Muscle layer of duodenum (tissue), 2 donors: ENCODE results near the gene BET1L.

ENCODE experiments used
- H3K27ac ChIP-seq: one replicate; pipeline ENCODE4 v1.7.0; 2013; ENCODE audit warnings: mild to moderate bottlenecking, low read length
- H3K27me3 ChIP-seq: one replicate; pipeline ENCODE4 v1.7.0; 2013; ENCODE audit warnings: low read depth, mild to moderate bottlenecking, control low read depth, low read length
- H3K36me3 ChIP-seq, 2 donors: one replicate each; pipeline ENCODE4 v1.7.0; 2013; ENCODE audit warnings: low read length in 2 of 2, control low read depth in 1 of 2, mild to moderate bottlenecking in 1 of 2; ENCODE audit not compliant: insufficient read depth in 2 of 2, control insufficient read depth in 1 of 2
- H3K4me1 ChIP-seq, 2 donors: one replicate each; pipeline ENCODE4 v1.7.0; 2013; ENCODE audit warnings: low read length in 2 of 2, mild to moderate bottlenecking in 2 of 2, control low read depth in 1 of 2, moderate library complexity in 1 of 2; ENCODE audit not compliant: insufficient read depth in 2 of 2, control insufficient read depth in 1 of 2
- H3K4me3 ChIP-seq, 2 donors: one replicate each; pipeline ENCODE4 v1.7.0; 2013; ENCODE audit warnings: low read length in 2 of 2, low read depth in 1 of 2, mild to moderate bottlenecking in 1 of 2
- H3K9me3 ChIP-seq, 2 donors: one replicate each; pipeline ENCODE4 v1.7.0; 2013; ENCODE audit warnings: low read length in 2 of 2, control low read depth in 1 of 2, mild to moderate bottlenecking in 1 of 2; ENCODE audit not compliant: control insufficient read depth in 1 of 2
- donor health status: healthy.

Gene BET1L

DNA sequence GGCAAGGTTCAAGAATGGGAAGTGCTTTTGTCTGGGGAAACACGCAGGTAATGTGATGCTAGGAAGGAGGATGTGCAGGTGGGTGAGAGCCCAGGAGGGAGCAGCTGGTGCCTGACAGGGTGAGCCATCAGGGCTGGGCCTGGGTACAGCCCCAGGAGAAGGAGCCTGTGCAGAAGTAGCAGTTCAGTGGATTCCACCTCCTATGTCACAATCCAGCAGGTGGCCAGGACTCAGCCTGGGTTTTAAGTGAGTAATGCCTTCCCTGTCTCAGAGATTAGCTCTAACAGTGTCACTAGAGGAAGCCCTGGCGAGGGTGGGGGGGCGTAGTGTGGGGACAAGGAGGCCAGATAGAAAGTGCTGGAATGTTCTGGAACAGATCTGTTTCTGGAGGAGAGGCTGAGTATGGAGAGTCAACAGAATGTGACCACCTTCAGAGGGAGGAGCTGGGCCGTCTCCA, 8.4 kb upstream of the BET1L start:
- Histone ChIP-seq H3K27ac (no peak overlapping the region), H3K4me1 (peaks cover 0 to 7% of the 10 kb centered on the region in 2 donors), H3K27me3 (no peaks in the 10 kb centered on the region), H3K9me3 (no peaks in the 10 kb centered on the region), H3K4me3 (no peak overlapping the region), H3K36me3 (peaks cover 41 to 65% of the 10 kb centered on the region in 2 donors)

GRCh38 chr11:214083-214482, 6.9 kb upstream of the BET1L start:
- Histone ChIP-seq H3K36me3 (peaks cover 53 to 67% of the 10 kb centered on the region in 2 donors), H3K4me3 (no peak overlapping the region), H3K27ac (no peak overlapping the region), H3K27me3 (no peaks in the 10 kb centered on the region), H3K9me3 (no peaks in the 10 kb centered on the region), H3K4me1 (peaks cover 10 to 22% of the 10 kb centered on the region in 2 donors)

GRCh38 chr11:213111-213510, 5.9 kb upstream of the BET1L start:
- Histone ChIP-seq H3K36me3 (peaks cover 49 to 62% of the 10 kb centered on the region in 2 donors), H3K27ac (no peak overlapping the region), H3K4me3 (no peak overlapping the region), H3K27me3 (no peaks in the 10 kb centered on the region), H3K9me3 (no peaks in the 10 kb centered on the region), H3K4me1 (peaks cover 10 to 23% of the 10 kb centered on the region in 2 donors)

DNA sequence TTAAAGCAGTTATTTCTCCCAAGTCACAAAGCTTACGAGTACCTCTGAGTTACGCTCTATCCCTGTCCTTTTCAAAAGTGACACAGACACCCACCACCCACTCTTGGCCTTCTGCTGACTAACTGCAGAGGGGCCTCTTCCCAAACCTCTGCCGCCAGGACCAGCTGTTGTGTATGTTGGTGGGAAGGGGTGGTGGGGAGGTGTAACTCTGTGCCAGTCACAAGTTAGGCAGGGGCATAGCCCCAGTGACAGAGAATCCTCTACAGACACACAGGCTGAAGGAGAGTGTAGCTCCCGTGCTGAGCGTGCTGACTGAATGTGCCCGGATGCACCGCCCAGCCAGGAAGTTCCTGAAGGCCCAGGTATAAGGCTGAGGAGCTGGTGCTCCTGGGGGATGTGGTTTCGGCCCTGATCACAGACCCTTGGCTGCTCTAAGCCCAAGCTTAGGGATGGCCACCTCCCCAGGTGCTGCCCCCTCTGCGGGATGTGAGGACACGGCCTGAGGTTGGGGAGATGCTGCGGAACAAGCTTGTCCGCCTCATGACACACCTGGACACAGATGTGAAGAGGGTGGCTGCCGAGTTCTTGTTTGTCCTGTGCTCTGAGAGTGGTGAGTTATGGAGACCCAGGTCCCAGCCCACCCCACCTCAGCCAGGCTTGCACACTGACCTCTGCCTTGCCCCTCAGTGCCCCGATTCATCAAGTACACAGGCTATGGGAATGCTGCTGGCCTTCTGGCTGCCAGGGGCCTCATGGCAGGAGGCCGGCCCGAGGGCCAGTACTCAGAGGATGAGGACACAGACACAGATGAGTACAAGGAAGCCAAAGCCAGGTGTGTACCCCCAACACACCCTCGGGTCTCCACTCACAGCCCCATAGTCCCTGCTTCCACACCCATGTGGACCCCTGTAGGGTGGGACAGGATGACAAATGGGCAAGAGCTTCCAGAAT, 5.2 kb upstream of the BET1L start:
- peaks cover 10 to 23% of the 10 kb centered on the region in 2 donors for H3K4me1 ChIP-seq
- no peak overlapping the region for H3K4me3 ChIP-seq
- H3K27ac ChIP-seq, result no peak overlapping the region
- peaks cover 49 to 68% of the 10 kb centered on the region in 2 donors for H3K36me3 ChIP-seq
- no peaks in the 10 kb centered on the region for H3K27me3 ChIP-seq
- H3K9me3 ChIP-seq, result no peaks in the 10 kb centered on the region

GRCh38 chr11:211741-212140, 4.5 kb upstream of the BET1L start:
- Histone ChIP-seq H3K36me3 (peaks cover 49 to 68% of the 10 kb centered on the region in 2 donors), H3K4me1 (peaks cover 10 to 23% of the 10 kb centered on the region in 2 donors), H3K27me3 (no peaks in the 10 kb centered on the region), H3K4me3 (no peak overlapping the region), H3K27ac (no peak overlapping the region), H3K9me3 (no peaks in the 10 kb centered on the region)

- Histone ChIP-seq H3K9me3 (no peaks in the 10 kb centered on the region), H3K4me3 (no peak overlapping the region), H3K4me1 (peaks cover 10 to 25% of the 10 kb centered on the region in 2 donors), H3K36me3 (peaks cover 49 to 68% of the 10 kb centered on the region in 2 donors), H3K27ac (no peak overlapping the region), H3K27me3 (no peaks in the 10 kb centered on the region)
These were observed 4.1 kb upstream of the BET1L start for GRCh38 chr11:211295-211694.

GRCh38 chr11:210803-211180, 3.6 kb upstream of the BET1L start:
- no peak overlapping the region for H3K27ac ChIP-seq
- H3K27me3 ChIP-seq, result no peaks in the 10 kb centered on the region
- H3K4me3 ChIP-seq, result no peak overlapping the region
- peaks cover 16 to 30% of the 10 kb centered on the region in 2 donors for H3K4me1 ChIP-seq
- no peaks in the 10 kb centered on the region for H3K9me3 ChIP-seq
- peaks cover 46 to 65% of the 10 kb centered on the region in 2 donors for H3K36me3 ChIP-seq

DNA sequence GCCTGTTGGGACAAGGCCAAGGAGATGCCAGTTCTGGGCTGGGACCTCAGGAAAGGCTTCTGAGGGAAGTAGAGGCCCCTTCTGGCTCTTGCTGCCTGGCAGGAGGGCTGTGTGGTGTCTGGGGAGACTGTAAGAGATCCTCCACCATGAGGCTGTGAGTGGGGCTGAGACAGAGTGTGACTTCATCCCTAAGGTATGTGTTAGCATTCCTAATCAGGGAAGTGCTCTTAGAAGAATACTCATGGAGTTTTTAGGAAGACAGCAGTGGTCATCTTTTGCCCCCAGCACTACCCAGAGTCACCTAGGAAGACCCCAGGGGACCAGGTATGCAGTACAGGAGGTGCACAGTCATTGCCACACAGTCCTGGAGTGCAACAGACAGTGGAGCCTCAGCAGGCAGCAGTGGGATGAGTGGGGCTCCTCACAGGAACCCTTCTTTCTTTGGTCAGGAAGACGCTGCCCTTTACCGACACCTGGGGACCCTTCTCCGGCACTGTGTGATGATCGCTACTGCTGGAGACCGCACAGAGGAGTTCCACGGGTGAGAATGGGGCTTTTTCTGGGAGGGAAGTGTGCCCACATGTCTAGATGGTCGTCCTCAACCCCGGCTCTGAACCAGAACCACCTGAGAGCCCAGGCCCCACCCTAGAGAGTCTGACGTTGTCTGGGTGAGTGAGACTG, 3.1 kb upstream of the BET1L start:
- Histone ChIP-seq H3K9me3 (no peaks in the 10 kb centered on the region), H3K27me3 (no peaks in the 10 kb centered on the region), H3K4me1 (peaks cover 19 to 35% of the 10 kb centered on the region in 2 donors), H3K27ac (peak overlapping the region; percentile 56), H3K36me3 (peaks cover 50 to 65% of the 10 kb centered on the region in 2 donors), H3K4me3 (peak overlapping the region in 1 of 2 donors; percentile 85)

DNA sequence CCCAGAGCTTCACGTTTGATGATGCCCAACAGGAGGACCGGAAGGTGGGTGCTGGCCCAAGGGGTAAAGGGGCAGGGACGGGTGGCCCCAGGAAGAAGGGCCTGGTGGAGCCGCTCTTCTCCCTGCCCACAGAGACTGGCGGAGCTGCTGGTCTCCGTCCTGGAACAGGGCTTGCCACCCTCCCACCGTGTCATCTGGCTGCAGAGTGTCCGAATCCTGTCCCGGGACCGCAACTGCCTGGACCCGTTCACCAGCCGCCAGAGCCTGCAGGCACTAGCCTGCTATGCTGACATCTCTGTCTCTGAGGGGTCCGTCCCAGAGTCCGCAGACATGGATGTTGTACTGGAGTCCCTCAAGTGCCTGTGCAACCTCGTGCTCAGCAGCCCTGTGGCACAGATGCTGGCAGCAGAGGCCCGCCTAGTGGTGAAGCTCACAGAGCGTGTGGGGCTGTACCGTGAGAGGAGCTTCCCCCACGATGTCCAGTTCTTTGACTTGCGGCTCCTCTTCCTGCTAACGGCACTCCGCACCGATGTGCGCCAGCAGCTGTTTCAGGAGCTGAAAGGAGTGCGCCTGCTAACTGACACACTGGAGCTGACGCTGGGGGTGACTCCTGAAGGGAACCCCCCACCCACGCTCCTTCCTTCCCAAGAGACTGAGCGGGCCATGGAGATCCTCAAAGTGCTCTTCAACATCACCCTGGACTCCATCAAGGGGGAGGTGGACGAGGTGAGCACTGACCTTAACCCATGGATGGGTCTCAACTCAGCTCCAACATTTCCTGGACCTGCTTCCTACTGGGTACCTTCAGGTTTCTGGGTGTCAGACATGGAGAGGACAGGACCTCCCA, 2.3 kb upstream of the BET1L start:
- H3K4me1 ChIP-seq, result peaks cover 19 to 43% of the 10 kb centered on the region in 2 donors
- no peaks in the 10 kb centered on the region for H3K9me3 ChIP-seq
- no peaks in the 10 kb centered on the region for H3K27me3 ChIP-seq
- peak overlapping the region; percentile 67 for H3K27ac ChIP-seq
- peak overlapping the region; percentile 85 to 93 for H3K4me3 ChIP-seq
- H3K36me3 ChIP-seq, result peaks cover 50 to 67% of the 10 kb centered on the region in 2 donors

DNA sequence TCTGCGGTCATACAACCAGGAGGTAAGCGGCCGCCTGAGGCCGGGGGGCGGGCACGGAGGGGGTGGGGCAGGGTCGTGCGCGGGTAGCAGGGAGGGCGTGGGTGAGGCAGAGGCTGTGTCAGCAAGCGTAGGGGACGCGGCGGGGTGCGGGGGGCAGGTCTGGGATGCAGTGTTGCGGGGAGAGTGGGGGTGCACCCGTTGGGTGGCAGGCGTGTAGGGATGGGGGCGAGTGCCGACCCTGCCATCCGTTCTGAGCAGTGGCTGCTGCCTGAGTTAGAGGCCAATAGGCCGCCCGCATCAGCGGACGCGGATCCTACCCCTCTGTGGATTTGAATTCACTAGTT, 1.7 kb upstream of the BET1L start:
- Histone ChIP-seq H3K27me3 (no peaks in the 10 kb centered on the region), H3K36me3 (peaks cover 49 to 67% of the 10 kb centered on the region in 2 donors), H3K4me1 (peaks cover 19 to 44% of the 10 kb centered on the region in 2 donors), H3K27ac (peak overlapping the region; percentile 67), H3K4me3 (peak overlapping the region; percentile 85 to 93), H3K9me3 (no peaks in the 10 kb centered on the region)
